Measurements from ENCODE around the gene GBP2. TPM values are rescaled to one million over a fixed set of nuclear protein-coding genes. Genes with fewer than 3 reads are reported as not detected.
A peak's percentile ranks its signal among the peaks of the same experiment; 100 is the strongest.
"Not testable (repeated sequence)": the region's sequence is repeated elsewhere in the genome, so short reads cannot be mapped to it uniquely, and the experiment has no call there.

The GBP2 gene
- 28.7 and 35.3 TPM in 2 replicates for total RNA-seq (2014; rRNA removed)
- polyA plus RNA-seq (2012): 15.3 TPM

GRCh38 chr1:89125913-89126580, at the start of gene GBP2:
Gene GBP2, minus strand, starts transcription at chr1:89126114. Its CDS starts 4,148 bp downstream, at chr1:89121966.
- peak; percentile 84 for DNase-seq (ENCODE audit: low read depth)

GRCh38 chr1:89174491-89174890, 48.6 kb upstream of the GBP2 start:
- DNase-seq (ENCODE audit: low read depth): no peak

GRCh38 chr1:89172468-89173143, 46.7 kb upstream of the GBP2 start:
- no peak for DNase-seq (ENCODE audit: low read depth)

GRCh38 chr1:89171067-89171438, 45.1 kb upstream of the GBP2 start:
- no peak for DNase-seq (ENCODE audit: low read depth)

- DNase-seq (ENCODE audit: low read depth): no peak
Measured at GRCh38 chr1:89170170-89171066, 44.5 kb upstream of the GBP2 start.

- no peak for DNase-seq (ENCODE audit: low read depth)
Measured at GRCh38 chr1:89169166-89169565, 43.3 kb upstream of the GBP2 start.

- DNase-seq (ENCODE audit: low read depth): no peak
Measured at GRCh38 chr1:89167590-89168230, 41.8 kb upstream of the GBP2 start.

- DNase-seq (ENCODE audit: low read depth): no peak
Measured at GRCh38 chr1:89166705-89167104, 40.8 kb upstream of the GBP2 start.

- no peak for DNase-seq (ENCODE audit: low read depth)
Measured at GRCh38 chr1:89165811-89166210, 39.9 kb upstream of the GBP2 start.

- no peak for DNase-seq (ENCODE audit: low read depth)
Measured at GRCh38 chr1:89151047-89151446, 25.1 kb upstream of the GBP2 start.

- DNase-seq (ENCODE audit: low read depth): no peak
Measured at GRCh38 chr1:89149976-89150375, 24.1 kb upstream of the GBP2 start.

- peak; percentile 47 for DNase-seq (ENCODE audit: low read depth)
Measured at GRCh38 chr1:89149229-89149628, 23.3 kb upstream of the GBP2 start.

GRCh38 chr1:89147678-89148658, 22.1 kb upstream of the GBP2 start:
- no peak for DNase-seq (ENCODE audit: low read depth)

GRCh38 chr1:89146721-89147120, 20.8 kb upstream of the GBP2 start:
- no peak for DNase-seq (ENCODE audit: low read depth)

GRCh38 chr1:89143484-89143883, 17.6 kb upstream of the GBP2 start:
- DNase-seq (ENCODE audit: low read depth): no peak

GRCh38 chr1:89142160-89142559, 16.2 kb upstream of the GBP2 start:
- DNase-seq (ENCODE audit: low read depth): no peak

GRCh38 chr1:89133747-89134146, 7.8 kb upstream of the GBP2 start:
- DNase-seq (ENCODE audit: low read depth): no peak

GRCh38 chr1:89130716-89131115, 4.8 kb upstream of the GBP2 start:
- no peak for DNase-seq (ENCODE audit: low read depth)

- no peak for DNase-seq (ENCODE audit: low read depth)
Measured at GRCh38 chr1:89129911-89130310, 4.0 kb upstream of the GBP2 start.

GRCh38 chr1:89128003-89128458, 2.1 kb upstream of the GBP2 start:
- not testable (repeated sequence) for DNase-seq (ENCODE audit: low read depth)
